Stimulated activated CD8-positive, alpha-beta memory T cell treated with anti-CD3 and anti-CD28 coated beads, Interleukin-7, amount 100 ng/mL, for 48 hours (primary cell): ENCODE measurements around the gene GMEB2.
"Not testable (repeated sequence)": the region's sequence is repeated elsewhere in the genome, so short reads cannot be mapped to it uniquely, and the experiment has no call there.

Source experiments
- DNase-seq, 2 donors: peaks; one replicate each; pipeline ENCODE4 v3.0.0-alpha.2; 2020; ENCODE audit warnings: low read depth in 1 of 2; ENCODE audit errors: extremely low read depth in 1 of 2

GMEB2 gene

DNA sequence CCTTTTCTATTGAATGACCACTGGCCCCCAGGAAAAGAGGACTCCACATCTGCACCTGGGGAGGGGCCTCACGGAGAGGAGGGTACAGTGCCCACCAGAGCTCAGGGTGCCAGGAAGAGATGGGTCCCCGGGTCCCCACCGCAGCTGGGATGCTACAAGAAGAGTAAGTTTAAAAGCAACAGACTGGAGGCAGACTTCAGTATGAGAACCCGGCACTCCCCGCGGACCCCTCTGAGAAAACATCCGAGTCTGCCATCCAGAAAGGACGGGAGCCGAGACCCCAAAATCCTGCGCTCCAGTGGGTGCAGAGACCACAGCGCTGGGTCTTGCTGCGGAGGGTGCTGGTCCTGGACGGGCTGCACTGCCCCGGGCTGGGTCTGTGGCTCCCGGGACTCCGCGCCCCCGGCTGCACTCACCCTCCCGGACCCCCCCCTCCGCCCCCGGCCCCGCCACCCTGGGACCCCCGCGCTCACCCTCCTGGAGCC is 53.2 kb downstream of the GMEB2 start:
- DNase-seq, result no peak

GRCh38 chr20:63572788-63573646 is 53.9 kb downstream of the GMEB2 start:
- no peak for DNase-seq

GRCh38 chr20:63572071-63572787 is 54.7 kb downstream of the GMEB2 start:
- no peak for DNase-seq

- DNase-seq, result not testable (repeated sequence)
These were observed 55.8 kb downstream of the GMEB2 start for GRCh38 chr20:63571087-63571478.

DNA sequence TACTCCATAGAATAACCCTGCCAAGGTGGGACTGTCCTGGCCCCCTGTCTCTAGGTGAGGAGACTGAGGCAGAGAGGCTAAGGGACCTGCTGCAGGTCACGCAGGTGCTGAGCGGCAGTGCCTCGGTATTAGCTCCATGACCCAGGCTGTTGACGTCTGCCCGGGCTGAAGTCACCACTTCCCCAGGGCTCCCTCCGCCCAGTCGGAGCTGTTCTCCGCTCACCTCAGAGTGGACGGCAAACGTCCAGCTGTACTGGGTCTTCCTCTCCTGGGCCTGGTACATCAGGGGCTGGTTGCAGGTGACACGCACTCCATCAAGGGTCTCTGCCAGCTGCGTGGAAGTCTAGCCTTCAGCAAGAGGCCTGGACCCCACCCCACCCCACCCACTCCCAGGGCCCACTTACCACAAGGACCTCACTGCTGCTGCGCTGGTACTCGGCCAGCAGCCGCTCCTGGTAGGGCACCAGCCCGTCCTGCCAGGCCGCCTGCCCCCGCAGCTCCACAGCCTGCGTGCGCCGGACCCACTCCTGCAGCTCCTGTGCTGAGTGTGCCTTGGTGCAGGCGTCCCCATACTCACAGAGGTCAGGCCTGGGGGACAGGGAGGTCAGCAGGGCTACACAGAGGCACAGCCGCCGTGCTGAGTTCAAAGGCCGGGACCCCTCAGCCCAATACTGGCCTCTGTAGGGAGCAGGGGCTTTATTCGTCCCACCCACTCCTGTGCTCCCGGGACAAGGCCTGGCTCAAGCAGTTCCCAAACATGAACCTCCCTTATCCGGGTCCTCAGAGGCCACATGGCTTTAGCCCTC is 56.4 kb downstream of the GMEB2 start:
- DNase-seq, result no peak

DNA sequence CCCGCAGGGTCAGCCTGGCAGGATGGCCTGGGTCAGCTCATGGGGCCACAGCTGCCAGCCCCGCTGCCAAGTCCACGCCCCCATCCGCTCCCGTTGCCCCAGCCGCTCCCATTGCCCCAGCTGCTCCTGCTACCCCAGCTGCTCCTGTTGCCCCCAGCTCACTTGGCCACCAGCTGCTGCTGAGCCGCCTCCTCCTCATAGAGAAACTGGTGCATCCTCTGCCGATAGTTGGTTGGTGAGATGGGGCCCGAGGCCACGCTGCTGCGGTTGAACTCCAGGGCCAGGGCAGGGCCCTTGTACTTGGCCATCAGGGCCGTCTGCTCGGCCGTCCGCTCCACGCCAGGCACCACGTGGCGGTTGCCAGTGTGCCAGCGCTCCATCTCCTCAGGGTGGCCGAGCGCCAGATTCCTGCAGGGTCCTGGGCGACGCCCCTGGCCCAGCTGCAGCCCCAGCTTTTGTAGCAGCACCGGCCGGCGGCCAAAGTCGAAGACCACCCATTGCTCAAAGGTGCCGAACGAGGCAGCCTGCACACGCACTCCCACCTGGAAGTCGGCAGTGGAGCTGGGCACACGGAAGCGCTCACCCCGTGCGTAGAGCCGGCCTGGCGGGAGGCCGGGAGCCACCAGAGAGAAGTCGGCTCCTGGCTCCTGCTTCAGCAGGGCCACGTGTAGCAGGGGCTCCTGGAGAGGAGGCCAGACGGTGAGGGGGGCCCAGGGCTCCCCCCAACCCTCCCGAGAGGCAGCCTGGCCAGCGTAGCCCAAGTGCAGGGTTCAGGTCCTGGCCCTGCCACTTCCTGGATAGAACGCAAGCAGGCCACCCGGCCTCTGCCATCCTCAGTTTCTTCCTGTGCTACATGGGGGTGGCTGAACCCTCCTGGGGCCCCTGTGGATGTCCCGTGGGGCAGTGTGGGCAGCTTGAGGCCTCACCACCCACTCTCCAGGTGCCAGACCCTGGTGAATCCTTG is 57.6 kb downstream of the GMEB2 start:
- no peak for DNase-seq

DNA sequence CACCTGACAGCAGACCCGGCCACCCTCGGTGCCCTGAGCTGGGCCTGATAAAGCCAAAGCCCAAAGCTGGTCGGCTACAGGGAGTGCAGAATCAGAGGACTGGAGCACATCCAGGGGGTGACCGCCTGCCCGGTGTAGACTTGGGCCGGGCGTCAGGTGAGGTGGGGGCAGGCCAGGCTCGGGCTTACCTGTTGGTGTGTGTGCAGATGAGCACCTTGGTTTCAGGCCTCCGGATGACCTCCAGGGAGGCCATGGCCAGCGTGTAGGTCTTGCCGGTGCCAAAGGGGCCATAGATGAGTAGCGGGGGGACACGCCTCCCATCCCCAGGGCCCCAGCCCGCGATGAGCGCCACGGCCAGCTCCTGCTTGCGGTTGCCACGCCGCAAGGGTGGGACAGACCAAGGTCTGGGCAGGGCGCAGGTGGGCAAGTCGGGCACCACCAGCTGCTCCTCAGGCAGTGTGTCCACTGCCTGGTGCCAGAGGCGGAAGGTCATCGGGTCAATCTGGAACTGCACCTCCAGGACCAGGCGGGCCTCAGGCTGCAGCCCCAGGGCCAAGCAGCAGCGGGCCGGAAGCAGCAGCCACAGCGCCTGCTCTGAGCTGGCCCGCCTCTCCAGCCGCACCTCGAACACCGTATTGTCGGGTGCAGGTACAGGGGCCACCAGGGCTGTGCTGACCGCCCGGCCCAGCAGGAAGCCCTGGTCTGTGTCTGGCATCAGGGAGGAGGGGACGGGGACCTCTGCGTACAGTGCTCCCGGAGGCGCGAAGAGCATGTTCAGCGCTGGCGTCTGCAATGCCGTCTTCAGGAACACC is 58.5 kb downstream of the GMEB2 start:
- no peak for DNase-seq

DNA sequence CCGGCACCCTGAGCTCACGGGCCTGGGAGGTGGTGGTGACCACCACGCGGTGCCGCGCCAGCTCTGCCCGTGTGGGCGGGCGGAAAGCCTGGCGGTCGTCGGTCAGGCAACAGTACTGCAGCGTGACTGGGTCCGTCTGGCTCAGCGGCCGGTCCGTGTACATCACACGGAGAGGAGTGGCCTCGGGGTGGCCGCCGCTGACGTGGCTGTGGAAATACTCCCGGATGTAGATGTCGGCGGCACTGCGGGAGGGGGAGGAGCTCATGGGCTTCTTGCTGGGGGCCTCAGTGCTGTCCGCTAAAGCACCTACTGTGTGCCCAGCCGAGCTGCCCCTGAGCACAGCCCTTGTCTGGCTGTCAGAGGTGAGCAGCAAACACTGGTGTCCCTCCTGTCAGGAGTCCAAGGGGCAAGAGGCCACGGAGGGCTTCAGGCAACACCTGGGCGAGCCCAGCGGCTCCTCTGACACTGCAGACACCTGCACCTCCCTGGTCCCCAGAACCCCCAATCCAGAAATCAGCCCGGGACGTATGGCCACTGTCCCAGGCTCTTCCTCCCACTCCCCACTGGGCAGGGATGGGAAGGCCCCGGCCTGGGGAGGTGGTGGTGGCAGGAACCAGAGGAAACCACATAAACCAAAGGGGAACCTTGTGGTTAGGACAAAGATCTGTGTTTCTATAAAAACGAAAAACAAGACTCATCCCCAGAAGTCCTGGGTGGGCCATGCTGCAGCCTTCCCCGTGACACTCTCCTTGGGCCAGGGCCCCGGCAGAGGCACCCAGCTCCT is 59.3 kb downstream of the GMEB2 start:
- peak in 1 of 2 donors; percentile 54 for DNase-seq

GRCh38 chr20:63567136-63567385 is 59.8 kb downstream of the GMEB2 start:
- no peak for DNase-seq

DNA sequence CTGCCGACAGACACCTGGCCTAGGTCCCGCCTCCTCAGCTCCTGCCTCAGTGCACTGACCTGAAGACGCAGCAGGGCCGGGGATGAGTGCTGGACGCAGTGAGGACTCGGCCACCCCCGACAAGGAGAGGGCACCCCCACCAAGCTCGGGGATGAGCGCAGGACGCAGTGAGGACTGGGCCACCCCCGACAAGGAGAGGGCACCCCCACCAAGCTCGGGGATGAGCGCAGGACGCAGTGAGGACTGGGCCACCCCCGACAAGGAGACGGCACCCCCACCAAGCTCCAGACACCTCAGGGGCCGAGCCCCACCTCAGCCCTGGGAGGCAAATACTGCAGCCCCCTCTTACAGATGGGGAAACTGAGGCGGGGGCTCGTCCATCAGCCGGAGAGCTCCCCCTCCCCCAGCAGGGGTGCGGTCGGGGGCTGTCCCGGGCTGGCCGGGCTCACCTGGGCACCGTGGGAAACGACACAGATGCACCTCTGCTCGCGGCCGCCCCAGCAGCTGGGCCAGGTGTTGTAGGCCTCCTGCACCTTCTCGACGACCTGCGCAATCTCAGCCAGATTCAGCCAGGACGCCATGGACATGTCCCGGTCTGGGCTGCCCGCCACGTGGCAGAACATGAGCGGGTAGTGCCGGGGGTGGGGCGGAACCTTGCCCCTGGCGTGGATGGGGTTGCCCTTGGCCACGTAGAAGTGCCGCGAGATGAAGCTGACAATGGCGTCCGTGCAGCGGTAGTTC is 60.3 kb downstream of the GMEB2 start:
- no peak for DNase-seq

- no peak for DNase-seq
These were observed 61.1 kb downstream of the GMEB2 start for GRCh38 chr20:63565699-63566335.

- DNase-seq, result no peak
These were observed 61.7 kb downstream of the GMEB2 start for GRCh38 chr20:63565021-63565698.

- no peak for DNase-seq
These were observed 62.7 kb downstream of the GMEB2 start for GRCh38 chr20:63564036-63564810.

DNA sequence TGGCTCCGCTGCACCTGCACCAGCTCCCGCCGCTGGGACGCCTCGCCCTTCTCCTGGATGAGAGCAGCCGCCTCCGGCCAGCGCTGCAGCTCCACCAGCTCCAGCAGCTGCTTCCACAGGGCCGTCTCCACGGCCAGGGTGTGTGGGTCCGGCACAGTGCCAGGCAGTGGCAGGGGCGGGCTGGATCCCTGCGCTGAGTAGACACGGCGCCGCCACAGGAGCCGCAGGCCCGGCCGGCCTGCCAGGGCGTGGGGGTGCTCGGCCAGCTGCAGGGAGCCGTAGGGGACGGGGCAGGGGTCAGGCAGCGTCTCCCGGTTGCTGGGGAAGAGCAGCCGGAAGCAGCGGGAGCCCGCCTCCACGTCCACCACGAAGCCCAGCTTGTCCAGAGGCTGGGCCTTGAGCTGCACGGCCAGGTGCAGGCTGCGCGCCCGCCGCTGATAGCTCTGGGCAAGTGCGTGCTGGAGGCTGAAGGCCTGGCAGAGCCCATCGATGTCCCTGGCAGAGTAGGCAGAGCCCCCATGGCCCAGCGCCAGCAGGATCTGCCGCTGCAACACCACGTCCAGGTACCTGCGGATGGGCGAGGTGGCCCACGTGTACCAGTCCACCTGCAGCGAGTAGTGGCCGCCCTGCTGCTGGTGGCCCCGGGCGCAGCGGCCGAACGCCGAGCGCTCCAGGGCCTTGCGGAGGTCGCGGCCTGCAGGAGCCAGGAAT is 63.5 kb downstream of the GMEB2 start:
- no peak for DNase-seq

DNA sequence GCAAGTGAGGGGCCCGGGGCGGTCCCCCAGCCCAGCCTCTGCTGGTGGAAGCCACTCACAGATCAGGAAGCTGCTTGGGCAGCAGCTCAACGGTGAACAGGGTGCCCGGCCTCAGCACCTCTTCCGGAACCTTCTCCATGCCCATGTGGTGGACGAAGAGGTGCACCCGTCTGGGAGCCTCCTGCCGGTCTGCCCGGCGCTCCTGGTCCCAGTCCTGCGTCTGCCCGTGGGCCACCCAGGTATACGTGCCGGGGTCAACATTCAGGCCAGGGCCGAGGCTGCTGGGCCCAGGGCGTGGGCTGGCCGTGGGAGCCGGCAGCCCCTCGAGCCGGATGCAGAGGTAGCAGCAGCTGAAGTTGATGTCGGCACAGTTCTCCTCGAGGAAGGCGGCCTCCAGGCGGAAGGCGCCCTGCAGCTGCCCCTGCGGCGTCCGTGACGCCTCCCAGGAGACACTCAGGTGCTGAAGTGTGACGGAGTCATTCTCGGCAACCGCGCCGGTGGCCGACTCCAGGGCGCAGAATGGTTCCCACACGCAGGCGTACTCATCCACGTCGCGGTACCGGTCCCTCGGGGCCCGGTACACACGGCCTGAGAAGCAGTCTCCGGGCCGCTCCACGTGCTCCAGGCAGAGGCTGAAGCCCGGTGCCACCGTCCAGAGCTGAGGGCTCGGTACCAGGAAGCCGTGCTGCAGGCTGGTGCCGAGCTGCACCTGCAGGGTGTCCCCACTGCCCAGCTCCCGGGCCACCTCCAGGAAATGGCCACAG is 64.3 kb downstream of the GMEB2 start:
- no peak for DNase-seq
